EL (cell line): ENCODE measurements around the gene IGFBP7.
"Not testable (repeated sequence)": the region's sequence is repeated elsewhere in the genome, so short reads cannot be mapped to it uniquely, and the experiment has no call there.

Source experiments
- DNase-seq: peaks from one replicate; pipeline ENCODE4 v3.0.0-alpha.2; 2016

IGFBP7 gene

DNA sequence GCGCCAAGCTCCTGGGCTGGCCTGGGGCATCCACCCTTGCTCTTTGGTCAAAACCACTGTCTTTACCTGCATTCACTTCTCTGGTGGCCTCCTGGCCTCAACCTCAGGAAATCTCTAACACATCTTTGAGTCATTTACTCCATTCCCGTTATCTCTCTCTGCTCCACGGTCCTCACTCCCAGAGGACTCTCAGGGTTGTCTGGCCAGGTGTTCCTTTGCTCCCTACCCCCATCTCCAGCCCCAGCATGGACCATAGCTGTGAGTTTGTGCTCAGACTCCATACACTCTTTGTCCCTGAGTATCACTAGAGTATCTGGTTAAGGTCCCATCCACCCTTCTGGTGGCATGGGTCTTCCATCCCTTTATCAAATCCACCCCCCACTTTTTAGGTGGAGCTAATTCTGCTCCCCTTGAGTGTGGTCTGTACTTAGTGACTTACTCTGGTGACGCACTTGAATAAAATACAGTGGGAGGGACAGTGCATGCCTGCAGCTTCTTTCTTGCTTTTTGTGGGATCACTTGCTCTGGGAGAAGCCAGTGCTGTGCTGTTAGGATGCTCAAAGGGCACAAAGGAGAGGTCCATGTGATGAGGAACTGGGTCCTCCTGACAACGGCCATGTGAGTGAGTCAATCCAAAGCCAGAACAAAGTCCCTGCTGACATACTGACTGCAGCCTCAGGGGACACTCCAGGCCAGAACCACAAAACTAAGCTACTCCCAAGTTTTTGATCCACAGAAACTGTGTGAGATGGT lies 44.3 kb downstream of the IGFBP7 start:
- peak; percentile 72 for DNase-seq

DNA sequence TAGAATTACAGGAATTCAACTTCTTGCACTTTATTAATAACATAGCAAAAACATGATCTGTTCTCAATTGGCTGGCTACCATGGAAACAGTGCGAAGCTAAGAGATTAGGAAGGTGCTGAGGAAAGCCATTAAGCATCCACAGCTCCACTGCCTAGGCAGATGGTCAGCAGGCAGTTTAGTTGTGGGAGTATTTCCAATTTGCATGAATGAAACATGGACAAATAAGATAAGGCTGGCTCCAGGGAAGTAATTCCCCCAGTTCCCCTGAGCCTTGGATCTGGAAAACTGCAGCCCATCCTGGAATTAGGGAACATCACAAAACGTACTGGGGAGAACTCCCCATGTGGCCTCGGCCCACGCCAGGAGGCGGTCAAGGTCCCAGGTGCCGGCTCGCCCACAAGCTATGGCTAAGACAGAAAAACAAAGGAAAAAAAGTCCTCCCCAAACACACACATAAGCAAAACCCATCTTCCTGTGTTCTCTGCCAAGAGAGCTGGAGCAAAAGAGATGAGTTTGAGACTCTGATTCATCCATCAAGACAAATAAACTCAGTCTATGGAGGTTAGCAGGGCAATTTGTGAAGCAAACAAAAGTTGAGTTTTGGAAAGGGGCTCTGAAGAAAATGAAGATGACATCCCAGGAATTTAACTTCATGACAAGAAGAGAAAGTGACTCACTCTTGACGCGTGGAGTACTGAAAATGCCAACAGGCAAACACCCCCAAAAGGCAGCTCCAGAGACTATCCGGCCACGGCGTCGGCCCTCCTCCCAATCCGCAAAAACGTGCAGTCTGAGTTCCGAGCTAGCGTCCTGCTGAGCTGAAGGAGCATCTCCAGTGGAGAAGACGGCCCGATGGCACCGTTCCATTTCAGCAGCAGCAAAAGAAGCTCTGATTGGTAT lies 45.1 kb downstream of the IGFBP7 start:
- peak; percentile 98 for DNase-seq

DNA sequence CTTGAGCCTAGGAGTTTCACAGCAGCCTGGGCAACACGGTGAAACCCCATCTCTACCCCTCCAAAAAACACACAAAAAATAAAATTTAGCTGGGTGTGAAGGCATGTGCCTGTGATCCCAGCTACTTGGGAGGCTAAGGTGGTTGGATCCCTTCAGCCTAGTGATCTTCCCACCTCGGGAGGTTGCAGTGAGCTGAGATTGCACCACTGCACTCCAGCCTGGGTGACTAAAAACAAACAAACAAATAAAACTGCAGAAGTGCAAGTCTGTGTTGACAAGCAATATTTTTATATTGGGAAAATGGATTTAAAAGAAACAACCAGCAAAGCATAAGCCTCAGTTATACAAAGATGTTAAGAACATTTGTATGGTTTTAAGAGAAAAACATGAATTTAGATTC lies 46.1 kb downstream of the IGFBP7 start:
- no peak for DNase-seq

DNA sequence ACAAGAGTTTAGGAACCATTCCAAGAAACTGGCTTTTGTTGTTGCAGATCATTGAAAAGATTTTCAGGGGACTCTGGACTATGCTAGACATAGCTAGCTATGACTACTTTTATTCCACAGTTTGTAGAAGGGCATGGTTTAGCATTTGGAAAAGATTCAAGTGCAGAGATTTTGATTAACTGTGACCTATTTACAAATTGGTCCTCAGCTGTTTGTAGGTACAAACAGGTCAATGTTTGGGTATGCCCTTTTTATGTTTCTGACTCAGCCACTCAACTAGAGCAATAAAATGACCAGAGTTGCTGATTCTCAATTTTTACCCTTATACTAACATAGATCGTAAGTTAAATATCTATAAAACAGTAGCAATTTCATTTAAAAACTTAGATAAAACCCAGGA lies 46.7 kb downstream of the IGFBP7 start:
- no peak for DNase-seq

DNA sequence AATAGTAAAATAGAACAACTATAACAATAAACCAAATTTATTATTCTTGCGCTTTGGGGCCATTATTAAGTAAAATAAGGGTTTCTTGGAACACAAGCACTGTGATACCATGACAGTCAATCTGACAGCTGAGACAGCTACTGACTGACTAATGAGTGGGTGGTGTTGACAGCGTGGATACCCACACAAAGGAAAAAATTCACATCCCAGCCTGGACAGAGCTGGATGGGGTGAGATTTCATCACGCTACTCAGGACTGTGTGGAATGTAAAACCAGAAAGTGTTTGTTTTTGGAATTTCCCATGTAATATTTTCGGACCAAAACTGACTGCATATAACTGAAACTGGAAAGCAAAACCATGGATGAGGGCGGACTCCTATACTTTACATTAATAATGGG lies 48.8 kb downstream of the IGFBP7 start:
- DNase-seq: peak; percentile 57

DNA sequence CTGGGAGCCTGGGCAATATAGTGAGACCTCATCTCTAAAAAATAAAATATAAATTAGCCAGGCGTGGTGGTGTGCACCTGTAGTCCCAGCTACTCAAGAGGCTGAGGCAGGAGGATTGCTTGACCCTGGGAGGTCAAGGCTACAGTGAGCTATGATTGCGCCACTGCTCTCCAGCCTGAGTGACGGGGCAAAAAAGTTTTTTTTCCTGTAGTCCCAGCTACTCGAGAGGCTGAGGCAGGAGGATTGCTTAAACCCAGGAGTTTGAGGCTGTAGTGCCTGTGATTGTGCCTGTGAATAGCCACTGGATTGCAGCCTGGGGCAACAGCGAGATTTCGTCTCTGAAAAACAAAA lies 49.5 kb downstream of the IGFBP7 start:
- not testable (repeated sequence) for DNase-seq

DNA sequence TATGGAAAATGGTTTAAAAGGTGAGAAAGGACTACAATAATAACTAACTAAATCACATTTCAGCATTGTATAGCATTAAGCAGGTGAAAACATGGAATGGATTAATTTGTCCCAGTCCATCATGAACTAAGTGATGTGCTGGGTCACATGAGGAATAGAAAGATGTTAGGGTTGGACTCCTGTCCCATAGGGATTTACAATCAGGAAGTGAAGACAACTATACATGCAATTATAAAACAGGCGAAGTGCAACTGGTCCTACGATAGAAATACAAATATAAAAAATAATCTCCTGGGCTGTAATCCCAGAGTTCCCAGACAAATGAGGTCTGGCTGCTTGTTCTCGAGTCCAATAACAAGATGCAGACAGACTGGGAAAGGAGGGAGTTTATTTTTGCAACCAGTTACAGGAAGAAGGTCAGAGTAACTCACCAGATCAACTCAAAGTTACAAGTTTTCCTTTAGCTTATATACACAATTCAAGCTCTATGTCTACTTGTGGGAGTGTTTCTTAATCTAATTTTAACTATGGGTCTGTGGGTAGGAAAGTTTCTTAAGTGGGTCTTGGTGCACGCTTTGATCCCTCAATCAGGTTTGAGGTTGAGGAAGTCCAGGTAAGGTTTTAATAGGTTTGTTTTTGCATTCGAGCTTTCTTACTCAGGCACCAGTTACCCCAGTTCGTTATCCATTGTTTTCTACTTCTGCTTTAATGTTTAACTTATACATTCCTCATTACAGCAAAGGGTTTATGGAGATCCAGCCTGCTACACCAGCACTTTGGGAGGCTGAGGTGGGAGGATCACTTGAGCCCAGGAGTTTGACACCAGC lies 50.1 kb downstream of the IGFBP7 start:
- DNase-seq: no peak

DNA sequence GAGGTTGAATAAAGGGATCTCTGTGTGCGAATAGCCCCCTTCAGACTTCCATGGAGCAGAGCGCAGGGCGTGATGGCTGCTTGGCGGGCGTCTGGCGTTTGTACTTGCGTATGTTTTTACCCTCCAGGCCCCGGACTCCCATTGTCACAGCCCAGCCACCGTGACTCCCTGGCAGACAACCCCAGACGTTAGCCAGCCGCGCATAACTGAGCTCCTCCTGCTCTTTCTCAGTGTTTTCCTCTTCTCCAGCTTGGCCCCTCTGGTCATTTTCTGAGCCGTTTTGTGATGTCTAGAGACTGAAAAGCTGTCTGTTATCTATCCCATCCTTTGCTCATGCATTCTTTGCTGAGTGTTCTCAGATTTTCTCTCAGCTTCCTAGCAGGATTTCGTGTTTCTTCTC lies 54.3 kb downstream of the IGFBP7 start:
- DNase-seq: no peak

DNA sequence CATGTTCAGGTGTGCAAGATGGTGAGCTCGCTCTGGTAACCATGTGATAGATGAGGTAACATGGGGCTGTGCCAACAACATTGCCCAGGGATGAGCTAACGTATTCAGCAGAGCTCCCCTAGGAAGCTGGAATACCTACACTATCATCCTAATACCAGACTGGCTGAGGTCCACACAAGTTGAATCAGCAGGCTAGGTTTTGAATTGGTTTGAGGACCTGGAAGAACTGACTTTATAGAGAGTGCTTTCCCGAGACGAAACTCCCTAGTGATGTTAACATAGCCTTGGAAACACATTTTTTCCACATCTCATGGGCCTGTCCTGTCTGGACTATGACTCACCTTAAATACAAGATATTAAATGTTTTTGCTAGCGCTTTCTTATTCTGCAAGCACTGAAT lies 56.7 kb downstream of the IGFBP7 start:
- peak; percentile 13 for DNase-seq

DNA sequence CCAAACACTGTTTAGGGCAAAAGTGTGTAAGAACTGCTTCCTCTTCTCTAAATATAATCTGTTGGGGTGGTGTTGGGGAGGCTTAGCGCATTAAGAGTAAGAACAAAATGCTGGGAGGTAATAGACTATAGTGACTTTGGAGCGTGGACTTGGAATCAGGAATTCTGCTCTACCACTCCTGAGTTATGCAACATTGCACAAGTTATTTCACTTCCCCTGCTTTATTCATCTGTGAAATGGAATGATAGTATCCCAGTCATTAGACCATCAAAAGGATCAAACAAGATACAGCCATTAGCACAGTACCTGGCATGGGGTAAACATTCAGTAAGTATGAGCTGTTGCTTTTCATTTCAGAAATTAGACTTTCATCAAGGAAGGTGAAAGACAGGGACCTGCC lies 58.7 kb downstream of the IGFBP7 start:
- DNase-seq: no peak

DNA sequence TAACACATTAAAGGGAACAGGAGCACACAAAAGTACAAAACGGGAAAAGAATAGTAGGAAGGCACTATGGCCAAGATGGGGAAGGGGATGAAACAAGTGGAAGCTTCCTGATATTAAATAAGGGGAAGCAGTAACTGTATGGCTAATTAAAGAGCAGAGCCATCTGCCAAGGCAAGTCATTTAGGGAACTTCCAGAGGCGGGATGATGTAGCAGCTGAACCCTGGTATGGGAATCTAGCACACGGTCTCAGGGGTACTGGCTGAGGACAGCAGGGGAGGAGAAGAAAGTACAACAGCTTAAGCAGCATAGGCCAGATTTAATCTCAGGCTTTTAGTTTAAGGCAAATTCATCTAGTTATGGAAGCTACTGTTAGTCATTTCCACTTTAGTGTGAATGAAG lies 59.1 kb downstream of the IGFBP7 start:
- no peak for DNase-seq

DNA sequence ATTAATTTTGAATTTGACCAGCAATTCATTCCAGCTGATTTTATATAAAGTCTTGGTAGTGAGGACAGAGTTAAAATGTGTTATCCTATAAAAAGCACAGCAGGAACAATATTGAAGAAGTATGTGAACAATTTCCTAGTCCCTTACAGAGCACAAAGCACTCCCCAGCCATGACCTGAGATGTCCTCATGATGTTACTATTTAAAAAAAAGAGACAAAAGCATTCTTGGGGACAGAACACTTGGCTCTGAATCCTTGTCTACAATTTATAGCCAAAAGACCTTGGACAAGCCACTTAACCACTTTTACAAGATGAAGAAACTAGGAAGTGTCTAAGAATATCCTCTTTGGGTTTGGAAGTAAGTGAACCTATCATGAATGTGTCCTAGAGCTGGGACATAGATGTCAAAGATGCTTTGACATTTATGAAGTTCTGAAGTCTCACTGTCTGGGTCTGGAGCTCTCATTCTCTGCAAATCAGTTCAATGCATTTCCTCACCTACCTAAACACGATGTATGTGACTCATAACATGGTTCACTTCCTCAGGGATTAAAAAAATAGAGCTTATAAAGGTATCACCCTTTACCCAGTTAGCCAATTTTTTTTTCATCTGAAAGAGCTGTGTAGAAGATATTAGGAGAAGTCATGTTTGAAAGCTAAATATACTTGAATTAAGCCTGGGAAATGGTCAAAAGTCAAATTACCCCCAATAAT lies 61.4 kb downstream of the IGFBP7 start:
- DNase-seq: no peak

DNA sequence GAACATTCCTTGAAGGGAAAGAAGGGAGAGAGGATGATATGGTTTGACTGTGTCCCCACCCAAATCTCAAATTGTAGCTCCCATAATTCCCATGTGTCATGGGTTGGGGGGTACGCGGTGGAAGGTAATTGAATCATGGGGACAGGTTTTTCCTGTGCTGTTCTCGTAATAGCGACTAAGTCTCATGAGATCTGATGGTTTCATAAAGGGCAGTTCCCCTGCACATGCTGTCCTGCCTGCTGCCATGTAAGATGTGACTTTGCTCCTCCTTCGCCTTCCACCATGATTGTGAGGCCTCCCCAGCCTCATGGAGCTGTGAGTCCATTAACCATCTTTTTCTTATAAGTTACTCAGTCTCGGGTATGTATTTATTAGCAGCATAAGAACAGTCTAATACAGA lies 63.1 kb downstream of the IGFBP7 start:
- not testable (repeated sequence) for DNase-seq

DNA sequence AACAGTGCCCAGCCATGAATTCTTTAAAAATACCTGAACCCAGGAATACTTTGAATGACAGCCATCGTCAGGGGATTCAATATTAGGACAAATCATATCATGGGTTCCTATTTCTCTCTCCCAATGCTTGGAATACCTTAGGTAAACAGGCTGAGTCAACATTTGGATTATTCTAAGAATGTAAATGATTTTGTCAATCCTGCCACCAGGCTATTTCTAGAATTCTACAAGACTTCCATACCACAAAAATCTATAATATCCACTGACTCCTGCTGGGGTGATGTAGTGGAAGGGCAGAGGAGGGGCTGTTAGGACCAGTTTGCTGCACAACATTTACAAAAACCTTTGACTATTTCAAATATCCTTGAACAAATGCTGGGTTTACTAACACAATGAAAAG lies 65.2 kb downstream of the IGFBP7 start:
- DNase-seq: peak; percentile 72

DNA sequence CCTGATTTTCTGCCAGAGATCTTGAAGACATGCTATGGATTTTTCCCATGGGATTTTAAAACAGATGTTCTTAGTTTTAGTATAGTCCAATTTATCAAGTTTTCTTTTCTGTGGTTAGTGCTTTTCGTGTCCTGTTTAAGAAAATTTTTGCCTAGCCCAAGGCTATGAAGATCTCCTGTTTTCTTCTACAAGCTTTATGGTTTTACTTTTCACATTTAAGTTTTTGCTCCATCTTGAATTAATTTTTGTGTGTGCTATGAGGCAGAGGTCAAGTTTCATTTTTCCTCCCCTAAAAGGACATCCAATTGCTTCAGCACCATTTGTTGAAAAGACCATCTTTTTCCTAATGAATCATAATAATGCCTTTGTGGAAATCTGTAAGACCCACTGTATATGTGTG lies 65.9 kb downstream of the IGFBP7 start:
- peak; percentile 62 for DNase-seq

DNA sequence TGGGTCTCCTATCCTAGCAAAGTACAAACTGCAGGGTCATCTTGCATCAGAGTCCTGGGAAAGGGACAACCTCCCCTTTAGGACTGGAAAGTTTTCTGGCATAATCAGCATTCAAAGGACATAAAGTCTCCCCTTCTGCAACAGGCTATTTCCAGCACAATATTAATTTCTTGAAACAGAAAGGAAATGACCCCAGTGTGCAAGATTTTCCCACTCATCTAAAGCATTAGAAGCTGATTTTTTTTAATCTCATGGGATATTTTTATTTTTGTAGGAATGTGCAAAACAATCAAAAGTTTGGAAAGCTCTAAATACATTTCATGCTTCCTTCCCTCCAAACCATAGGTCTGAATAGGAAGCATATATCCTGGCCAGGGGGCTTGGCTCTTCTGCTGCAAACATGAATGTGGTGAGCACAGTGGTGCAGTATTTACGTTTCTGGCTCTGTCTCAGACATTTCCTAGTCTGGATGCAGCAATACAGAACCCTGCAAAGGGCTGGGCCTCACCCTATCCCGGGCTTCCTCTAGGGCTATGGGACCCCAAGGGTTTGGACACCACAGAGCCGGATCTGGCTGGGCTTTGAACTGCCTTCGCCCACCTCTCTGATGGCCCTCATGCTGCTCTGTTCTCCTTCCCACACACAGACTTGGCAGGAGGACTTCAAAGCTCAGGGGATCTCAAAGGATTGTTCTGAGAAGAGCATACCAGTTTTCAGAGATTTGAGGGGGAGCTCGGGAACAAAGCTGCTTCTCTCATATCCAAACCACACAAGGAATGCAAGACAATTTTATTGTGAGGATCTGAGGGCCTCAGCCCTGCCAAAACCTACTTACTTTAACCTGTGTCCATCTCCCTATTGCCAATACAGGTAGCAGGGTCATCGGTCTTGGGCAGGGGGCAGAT lies 66.6 kb downstream of the IGFBP7 start:
- DNase-seq: peak; percentile 53

DNA sequence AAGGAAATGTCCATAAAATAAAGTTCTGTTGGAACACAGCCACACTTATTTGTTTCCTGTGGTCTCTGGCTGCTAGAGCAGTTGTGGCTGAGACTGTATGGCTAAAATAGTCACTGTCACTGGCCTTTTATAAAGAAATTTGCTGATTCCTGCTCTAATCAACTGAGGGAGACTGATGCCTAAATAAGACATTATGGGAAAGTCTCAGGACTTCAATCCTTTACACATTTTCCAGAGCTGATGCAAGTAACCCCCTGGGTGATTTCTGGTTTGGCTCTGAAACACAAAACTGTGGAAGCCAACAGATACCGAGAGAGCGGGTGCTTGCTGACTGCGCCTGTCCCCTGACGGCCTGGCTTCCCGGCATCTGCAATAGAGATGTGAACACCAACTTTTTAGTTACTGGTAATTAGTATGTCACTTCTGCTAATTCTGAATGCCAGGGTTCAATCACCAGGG lies 67.4 kb downstream of the IGFBP7 start:
- DNase-seq: no peak

DNA sequence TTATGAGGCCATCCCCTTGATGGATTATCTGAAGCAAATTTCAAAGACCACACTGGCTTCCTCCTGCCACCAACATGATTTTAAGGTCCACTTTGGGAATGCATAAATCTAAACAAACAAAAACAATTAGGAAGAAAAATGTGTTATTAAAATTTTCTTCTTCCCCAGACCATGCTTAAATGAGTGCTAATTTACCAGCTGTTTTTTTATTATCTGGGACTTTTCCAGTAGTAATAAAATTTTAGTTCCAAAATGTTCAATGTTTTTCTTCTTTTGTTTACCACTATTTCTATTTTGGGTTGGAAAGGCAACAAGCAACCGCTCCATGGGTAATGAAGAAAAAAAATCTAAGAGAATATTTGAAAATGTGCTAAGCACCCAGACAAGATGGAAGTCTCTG lies 69.2 kb downstream of the IGFBP7 start:
- DNase-seq: no peak

DNA sequence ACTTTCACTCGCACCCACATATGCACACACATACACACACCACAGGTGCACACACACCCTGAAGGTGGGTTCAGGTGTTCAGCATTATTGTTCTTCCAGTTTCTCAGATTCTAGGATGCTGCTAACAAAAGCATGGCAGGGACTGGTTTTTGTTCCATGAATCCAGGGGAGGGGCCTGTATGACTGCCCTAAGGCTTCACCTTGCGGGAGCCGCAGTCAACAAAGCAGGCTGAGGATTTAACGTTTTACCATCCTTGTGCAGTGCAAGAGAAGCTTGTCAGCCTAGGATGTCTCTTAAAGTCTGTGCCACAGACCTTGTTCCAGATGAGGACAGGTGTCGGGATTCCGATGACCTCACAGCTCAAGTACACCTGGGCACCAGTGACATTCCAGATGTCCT lies 69.7 kb downstream of the IGFBP7 start:
- DNase-seq: no peak

DNA sequence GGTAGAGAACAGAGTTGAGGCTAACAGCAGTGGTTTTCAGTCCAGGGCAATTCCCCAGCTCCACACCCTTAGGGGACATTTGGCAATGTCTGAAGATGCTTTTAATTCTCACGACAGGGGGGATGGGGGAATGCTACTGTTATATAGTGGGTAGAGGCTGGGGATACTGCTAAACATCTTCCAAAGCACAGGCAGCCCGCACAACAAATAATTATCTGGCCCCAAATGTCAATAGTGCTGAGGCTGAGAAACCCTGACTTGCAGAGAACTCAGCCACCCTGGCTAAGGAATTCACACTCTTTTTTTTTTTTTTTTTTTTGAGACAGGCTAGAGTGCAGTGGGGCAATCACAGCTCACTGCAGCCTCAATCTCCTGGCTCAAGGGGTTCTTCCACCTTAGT lies 70.8 kb downstream of the IGFBP7 start:
- peak; percentile 40 for DNase-seq

DNA sequence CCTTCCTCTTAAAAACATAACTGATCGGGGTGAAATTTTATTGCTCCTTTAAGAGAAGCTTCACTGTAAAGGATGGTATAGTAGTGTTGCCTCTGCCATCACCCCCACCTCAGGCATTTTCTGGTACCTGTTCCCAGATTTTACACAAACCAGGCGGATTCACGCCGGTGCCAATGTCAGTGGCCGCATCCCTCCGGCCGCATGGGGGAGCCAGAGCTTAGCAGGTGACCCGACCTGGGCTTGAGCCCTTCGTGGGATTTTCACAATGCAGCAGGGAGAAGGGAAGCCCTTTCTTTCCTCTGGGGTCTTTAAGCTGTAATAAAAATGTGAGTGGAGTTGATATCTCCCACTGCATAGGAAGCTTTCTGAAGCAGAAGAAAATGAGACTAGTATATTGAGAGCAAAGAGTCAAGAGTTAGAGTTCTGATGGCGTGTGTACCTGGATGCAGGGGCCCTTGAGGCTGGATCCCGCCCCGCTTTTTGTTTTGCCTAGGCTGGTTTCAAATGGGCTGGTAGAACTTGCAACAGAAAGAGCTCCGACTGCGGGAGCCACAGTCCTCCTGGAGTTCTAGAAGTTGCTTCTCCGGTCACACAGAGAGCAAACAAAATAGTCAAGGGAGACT lies 72.1 kb downstream of the IGFBP7 start:
- peak; percentile 39 for DNase-seq
